Globus pallidus (tissue), 1 donor: ENCODE data around the gene SFT2D3.

Experiments
- DNase-seq: peaks from one replicate; pipeline ENCODE4 v3.0.0-alpha.2; 2015; ENCODE audit warnings: low spot score

Gene SFT2D3

DNA sequence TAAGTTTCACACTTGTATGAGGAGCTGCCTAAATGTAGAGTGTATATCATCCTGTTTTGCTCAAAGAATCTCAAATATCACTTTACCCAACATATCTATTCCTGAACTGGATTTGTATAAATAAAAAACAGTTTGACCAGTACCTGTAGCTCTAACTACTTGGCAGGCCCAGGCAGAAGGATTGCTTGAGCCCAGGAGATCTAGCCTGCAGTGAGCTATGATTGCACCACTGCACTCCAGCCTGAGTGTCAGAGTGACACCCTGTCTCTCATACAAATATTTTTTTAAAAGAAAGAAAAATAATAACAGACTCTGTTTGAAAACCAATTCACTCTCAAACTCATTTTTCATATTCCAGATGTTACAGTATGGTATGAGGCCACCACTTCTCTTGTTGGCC is 18.2 kb upstream of the SFT2D3 start:
- no peak for DNase-seq

DNA sequence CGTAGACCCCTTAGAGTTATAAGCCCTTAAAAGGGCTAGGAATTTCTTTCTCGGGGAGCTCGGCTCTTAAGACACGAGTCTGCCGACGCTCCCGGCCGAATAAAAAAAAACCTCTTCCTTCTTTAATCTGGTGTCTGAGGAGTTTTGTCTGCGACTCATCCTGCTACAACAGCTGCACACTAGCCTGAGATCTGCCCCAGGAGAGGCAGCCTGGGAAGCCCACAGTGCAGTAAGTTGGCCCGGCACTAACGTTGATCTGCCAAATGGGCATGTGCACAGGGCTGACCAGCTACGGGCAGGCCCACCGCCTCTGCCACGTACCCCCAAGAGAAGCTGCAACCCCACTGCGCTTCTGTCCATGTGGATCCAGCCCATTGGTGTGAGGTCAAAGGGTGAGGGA is 17.5 kb upstream of the SFT2D3 start:
- DNase-seq = no peak

DNA sequence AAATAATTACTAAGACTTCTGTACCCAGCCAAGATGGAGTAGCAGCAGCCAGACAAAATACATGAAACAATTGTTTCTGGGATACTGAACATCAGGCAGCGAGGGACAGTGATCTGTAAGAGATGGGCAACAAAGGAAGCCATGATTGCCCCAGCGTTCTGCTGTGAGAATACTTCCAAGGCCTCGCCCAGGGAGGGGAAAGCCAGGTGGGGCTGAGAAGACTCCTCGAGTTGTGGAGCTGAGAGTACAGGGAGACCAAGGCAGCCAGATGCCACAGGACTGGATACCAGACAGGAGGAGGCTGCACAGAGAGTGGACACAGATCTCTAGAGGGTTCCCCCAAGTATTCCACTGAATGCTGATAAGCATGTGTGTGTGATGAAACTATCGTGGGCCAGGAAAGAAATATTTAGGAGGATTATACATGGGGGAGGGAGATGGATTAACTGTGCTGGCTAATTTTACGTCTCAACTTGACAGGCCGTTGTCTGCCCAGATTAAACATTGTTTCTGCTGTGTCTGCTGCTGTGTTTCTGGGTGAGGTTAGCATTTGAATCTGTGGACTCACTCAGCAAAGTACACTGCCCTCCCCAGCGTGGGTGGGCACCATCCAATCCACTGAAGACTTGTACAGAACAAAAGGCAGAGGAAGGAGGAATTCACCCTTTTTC is 15.8 kb upstream of the SFT2D3 start:
- no peak for DNase-seq

DNA sequence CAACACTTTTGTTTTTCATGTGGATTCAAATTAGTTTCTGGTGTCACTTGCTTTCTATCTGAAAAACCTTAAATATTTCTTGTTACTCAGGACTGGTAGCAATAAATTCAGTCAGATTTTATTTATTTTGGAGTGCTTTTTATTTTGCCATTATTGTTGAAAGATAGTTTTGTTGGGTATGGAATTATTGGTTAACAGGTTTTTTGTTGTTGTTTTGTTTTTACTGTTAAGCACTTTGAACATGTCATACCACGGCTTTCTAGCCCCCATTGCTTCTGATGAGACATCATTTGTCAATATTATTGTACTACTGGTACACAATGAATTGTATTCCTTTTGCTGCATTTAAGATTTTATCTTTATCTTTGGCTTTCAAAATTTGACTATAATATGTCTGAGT is 12.9 kb upstream of the SFT2D3 start:
- DNase-seq = no peak

DNA sequence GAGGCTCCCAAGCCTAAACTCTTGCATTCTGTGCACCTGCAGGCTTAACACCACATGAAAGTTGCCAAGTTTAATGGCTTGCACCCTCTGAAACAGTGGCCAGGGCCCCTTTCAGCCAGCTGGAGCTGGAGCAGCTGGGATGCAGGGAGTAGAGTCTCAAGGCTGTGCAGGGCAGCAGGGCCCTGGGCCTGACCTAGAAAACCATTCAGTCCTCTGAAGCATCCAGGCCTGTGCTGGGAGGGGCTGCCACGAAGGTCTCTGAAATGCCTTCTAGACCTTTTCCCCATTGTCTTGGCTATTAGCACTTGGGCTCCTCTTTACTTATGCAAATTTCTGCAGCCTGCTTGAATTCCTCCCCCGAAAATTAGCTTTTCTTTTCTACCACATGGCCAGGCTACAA is 10.6 kb upstream of the SFT2D3 start:
- no peak for DNase-seq

DNA sequence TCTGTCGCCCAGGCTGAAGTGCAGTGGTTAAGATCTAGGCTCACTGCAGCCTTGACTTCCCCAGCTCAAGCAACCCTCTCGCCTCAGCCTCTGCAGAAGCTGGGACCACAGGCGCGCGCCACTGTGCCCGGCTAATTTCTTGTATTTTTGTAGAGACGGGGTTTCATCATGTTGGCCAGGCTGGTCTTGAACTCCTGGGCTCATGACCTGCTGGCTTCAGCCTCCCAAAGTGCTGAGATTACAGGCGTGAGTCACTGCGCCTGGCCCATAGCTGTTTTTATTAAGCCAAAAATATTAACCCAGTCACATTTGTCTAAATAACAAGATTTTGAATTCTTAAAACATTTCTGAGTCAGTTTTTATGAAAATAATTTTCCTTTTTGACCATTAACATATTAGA is 6.3 kb upstream of the SFT2D3 start:
- DNase-seq = no peak

DNA sequence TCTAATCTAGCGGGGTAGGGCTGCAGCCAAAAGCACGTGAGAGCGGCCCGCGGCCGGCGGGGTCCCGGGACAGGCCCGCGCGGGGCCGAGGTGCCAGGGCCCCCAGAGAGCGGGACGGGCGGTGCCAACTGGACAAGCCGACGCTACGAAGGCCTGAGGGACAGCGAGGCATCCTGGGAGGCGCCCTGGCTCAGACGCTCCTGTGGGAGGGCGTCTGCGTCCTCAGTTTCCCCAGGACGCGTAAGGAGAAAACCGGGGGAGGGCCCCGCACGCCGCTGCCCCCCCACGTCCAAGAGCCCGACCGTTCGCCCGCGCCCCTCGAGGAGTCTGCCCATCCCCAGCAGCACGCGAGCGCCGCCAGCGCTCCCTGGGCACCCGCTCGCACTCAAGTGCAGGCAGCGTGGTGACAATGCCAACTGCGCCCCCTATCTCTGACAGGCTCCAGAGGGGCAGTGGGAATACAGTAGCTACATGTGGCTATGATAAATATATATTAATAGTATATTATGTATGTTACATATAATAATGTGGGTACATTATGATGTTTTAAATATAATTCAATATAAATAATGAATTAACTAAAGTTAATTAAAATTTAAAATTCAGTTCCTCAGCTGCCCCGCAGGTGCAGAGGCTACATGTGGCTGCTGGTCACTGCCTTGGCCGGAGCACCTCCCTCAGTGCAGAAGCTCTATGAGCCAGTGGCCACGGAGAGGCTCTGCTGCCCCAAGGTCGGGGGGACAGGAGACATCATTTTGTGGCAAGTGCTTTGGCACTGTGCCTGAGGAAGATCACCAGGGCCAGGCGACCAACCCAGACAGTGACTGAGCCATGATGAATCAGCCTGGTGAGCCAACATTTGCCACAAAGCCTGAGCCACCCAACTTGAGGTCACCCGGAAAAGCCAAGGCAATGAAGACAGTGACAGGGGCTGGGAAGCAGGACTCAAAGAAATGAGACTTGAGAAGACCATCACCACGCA is 5.5 kb upstream of the SFT2D3 start:
- DNase-seq = peak; percentile 74

DNA sequence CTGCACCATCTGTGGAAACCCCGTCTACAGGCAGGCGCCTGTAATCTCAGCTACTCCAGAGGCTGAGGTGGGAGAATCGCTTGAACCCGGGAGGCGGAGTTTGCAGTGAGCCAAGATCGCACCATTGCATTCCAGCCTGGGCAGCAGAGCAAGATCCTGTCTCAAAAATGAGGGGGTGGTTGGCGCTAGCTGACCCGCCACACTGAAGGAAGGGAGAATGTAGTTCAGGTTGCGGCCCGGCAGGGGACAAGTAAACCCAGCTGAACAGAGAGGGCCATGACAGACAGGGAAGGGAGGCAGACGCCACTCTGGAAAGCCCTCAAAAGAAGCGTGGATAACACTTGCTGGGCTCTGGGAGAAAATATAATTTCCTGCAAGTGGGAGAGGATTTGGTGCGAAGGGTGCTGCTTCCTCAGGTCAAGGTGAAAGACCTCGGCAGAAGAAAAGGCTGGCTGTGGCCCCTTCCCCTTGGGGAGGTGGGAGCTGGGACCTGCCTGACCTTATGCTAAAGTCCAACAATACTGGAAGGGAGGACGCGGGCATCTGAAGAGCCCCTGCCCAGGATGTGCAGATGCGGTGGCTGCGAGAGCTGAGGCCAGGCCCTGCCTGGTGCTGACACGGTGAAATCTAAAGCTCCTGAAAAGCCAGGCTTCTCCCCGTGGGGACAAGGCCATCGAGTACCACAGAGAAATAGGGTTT is 3.7 kb upstream of the SFT2D3 start:
- no peak for DNase-seq

DNA sequence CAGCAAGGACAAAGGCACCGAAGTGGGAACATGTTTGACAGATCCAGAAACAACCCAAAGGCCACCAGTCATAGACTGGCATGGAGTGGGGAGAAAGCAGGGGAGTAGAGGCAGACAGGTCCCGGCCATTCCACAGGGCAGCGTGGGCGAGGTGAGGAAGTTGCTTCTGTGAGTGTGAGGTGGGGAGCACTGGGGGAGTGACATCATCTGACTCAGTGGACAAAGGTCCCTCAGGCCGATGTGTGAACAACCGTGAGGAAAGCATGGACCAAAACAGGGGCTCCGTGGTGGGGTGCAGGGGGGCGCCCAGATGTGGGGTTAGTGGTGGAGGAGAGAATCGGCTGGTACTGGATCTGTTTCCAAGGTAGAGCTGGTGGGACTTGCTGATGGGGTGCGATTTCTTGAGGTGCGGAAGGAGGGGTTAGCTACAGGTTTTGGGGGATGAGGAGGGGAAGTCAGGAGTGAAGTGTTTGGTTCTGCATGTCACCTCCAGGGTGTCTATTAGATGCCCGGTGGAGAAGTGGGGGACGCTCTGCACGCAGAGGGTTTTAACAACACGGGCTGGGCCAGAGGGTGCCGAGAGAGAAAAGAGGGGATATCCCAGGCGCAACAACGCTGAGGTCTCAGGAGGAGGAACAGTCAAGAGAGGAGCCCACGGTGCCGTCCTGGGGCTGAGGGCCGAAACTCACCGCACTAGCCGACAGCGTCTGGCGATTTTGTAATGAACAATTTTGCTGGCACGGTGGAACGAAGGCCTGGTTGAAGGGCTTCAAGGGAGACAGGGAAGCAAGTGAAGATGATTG is 2.5 kb upstream of the SFT2D3 start:
- DNase-seq = no peak

DNA sequence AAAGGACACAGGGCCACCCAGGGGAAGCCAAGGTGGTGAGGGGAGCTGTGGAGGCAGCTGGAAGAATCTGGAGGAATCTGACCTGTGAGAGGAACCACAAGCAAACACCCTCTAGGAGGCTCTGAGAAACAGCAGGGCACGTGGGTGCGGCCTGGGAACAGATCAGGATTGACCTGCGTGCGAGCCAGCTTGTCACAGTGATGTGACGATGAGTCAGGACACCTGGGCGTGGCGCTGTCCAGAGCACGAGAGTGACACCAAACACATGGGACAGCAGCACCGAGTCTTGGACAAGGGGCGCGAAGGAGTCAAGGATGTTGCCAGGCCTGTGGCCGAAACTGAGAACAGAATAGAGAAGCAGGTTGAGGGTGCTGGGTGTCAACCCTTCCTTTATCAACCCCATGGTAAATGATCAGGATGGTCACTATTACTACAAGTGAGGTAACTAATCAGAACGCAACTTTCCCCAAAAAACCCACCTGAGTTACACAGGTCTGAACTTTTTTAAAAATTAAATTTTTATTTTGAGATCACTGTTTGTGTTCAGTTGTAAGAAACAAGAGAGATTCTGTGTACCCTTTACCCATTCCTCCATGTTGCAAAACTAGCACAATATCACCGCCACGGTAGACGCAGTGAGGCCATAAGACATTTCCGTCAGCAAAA is 637 bp upstream of the SFT2D3 start:
- DNase-seq = peak; percentile 51

DNA sequence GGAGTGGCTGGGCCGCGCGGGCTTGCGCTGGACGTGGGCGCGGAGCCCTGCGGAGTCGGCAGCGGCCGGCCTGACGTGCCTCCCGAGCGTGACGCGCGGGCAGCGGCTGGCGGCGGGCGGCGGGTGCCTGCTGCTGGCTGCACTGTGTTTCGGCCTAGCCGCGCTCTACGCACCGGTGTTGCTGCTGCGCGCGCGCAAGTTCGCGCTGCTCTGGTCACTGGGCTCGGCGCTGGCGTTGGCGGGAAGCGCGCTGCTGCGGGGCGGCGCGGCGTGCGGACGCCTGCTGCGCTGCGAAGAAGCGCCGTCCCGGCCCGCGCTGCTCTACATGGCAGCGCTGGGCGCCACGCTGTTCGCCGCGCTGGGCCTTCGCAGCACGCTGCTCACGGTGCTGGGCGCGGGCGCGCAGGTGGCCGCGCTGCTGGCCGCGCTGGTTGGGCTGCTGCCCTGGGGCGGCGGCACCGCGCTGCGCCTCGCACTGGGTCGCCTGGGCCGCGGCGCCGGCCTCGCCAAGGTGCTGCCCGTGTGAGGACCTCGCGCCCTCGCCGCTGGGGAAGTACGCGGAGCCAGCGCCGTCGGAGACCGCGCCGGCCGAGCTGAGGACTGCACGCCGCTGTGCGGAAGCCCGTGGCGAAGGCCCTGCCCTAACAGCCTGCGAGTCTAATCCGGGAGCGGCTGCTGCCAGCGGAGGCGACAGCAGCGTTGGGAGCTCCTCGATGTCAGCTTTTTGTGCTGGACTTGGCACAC is 526 bp downstream of the SFT2D3 start:
- DNase-seq = peak; percentile 53

DNA sequence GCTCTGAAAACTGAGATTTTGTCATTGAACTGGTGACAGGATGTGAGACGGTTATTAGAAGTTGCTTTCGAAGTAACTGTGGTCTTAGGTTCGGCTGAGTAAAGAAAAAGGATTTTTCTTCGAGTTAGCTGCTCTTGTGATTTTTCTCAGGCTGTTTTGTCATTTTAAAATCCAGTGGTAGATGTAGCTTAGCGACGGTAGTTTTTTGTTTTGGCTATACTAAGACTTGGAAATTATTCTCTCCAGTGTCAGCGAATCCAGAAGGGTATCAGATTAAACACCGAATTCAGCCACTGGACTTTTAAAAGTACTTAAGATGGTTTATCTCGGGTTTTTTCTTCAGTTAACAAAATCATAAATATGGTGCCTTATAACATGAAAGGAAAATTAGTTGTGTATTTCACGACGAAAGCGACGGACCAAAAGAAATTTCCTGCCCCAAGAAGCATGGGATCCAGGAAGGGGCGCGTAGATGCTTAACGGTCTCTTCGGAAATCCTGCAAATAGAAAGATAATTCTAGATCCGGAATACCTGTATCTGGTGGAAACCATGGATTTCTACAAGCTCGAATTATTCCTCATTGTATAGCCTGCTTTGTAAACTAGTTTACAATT is 1.2 kb downstream of the SFT2D3 start:
- DNase-seq = no peak

DNA sequence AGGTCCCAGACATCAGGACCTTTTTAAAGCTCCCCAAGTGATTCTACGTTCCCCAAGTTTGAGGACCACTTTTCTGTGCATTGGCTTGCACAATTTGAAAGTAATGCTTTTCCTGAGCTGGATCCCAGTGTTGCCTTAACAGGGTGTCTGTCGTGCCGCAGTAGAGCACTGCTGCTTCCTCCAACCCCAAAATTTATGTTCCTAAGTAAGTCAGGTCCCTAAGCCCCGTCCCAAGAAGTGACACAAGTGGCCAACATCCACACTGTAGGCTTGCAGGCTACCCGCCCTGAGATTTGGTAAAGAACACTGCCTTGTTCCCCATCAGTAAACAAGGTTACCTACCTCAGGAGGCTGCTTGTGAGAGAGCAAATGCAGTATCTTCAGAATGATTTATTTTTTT is 2.0 kb downstream of the SFT2D3 start:
- no peak for DNase-seq

DNA sequence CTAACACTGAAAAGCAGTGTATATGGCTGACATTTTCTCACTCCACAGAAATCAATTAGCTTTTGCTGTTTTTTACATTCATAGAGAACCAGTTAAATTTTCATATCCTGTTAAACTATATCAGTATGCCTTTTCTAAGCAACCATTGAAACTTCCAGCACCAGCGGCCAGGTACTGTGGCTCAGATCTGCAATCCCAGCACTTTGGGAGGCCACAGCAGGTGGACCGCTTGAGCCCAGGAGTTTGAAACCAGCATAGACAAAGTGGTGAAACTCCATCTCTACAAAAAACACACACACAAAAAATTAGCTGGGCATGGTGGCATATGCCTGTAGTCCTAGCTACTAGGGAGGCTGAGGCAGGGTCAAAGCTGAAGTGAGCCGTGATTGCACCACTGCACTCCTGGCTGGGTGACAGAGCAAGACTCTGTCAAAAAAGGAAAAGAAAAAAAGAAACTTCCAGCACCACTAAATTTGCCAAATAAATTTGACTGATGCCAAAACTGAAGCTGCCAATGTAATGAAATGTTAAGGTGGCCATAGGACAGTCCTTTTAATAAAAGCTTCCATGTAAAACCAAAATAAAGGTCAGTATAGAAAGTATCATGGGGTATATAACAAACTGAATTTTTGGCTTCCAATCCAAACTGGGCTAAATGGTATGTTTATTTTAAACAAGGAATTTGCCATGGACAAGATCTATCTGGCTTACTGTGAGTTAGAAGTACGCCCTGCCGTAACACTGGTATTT is 3.5 kb downstream of the SFT2D3 start:
- no peak for DNase-seq

DNA sequence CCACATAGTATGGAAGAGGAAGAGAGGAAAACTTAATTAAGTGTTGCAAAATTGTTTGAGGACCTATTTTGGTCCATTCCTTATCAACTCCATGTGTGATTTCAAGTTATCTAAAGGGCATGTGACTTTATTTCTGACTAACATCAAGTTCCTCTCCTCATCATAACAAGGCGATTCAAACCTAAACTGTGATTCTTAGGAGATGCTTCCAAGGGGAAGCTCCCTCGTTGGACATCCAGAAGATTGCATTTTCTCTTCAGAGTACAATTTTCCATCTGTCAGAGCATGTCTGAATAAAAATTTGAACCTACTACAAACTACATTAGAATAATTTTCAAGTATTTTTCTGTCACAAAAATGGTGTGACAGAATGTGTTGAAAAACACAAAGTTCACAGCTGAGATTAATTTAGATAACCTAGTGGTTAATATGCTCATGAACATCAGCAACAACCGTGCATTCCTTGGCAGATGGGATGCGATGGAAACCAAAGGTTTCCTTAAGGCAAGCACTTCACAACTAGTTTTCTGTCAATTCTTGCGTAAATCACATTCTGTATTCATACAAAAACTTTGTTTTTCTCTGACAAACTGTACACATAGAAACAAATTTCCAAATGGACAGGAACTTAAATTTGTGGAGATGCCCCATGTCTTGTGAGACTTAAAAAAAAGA is 4.2 kb downstream of the SFT2D3 start:
- DNase-seq = no peak

DNA sequence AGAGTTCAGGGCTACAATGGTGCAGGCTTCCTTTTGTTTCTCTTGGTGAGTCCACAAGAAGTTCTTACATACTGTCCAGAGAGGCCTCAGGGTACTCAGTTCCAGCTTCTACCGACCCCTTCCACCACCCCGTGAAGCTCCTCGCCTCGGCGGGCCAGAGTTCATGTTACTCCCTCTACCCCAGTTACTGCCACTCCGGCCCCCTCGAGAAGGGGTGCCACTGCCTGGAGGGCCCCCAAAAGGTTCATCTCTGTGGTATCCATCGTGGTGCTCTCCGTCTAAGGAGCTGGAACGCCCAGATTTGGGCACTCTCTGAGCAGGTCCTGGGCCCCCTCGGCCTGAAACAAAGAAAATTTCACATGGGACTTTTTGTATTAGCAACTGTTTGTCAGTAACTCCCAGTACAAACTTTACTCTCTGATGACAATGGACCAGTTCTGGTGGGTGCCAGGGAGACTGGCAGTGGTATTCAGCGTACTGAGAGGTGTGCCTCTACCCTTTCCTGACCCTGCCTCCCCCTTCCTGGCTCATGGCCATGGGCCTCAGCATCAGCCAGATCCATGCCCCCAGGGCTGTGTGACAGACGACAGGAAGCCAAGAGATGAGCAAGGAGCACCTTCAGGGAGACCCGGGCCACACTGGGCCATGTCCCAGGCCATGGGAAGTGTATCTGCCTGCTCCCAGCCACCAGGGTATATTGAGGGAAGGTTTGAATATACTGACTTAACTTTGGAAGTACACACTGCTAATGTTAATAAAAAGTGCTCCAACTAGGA is 5.1 kb downstream of the SFT2D3 start:
- no peak for DNase-seq

DNA sequence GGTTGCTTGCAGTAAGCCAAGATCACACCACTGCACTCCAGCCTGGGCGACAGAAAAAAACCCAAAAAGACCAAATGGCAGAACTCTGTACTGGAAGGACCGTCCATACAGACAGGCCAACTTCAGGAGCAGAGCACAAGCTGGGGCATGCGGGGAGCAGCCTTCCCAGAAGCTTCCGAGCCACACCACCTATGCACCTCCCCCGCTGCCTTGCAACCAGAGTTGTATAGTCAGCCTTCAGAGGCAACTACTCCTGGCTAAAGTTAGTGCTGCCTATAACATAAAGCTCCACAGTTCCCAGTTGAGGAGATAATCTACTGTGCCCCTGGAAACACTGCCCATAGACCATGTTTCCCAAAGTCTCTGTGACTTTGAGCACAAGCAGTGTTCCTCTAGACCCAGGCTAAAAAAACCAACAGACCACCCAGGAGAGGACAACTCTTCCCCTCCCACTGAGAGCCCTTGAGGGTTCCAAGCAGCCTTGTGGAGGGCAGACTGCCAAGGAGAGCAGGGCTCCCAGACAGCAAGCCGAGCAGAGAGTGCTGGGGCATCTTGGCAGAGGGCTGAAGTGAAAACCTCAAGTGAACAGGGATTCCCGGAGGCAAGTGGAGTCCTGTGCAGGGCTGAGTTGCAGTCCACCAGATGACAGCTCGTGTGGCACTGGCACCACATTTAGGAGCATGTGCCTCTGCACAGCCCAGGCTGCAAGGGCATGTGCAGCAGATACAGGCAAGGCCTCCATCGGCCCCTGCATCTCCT is 6.8 kb downstream of the SFT2D3 start:
- peak; percentile 35 for DNase-seq
